ENCODE data around the gene ARL5C. TPM values are rescaled to one million over a fixed set of nuclear protein-coding genes. Genes with fewer than 3 reads are reported as not detected.

Gene ARL5C
- total RNA-seq, 1 donor from 2014 or later, result not detected

GRCh38 chr17:39204245-39204644 is 38.3 kb upstream of the ARL5C start:
- no peak overlapping the region for H3K27ac Mint-ChIP-seq
- peaks cover 65% of the 10 kb centered on the region for H3K4me1 Mint-ChIP-seq
- intact Hi-C loops (cut with micrococcal nuclease), result loop anchor here (10.0 kb wide), 1 partner anchor 421 kb away; the partner anchor contains the start of gene PPP1R1B
- H3K36me3 Mint-ChIP-seq (ENCODE audit: low read depth), result peaks cover 56% of the 10 kb centered on the region
- ChIA-PET POLR2A (interaction anchor here (0.6 to 4.1 kb wide), 2 partner anchors 41 to 397 kb away, joined by 10 to 59 read pairs; no protein-coding TSS in a partner anchor), CTCF (interaction anchor here (7.0 to 7.4 kb wide), 2 partner anchors 32 to 42 kb away, joined by 151 to 177 read pairs; no protein-coding TSS in a partner anchor)
- no peak for TF ChIP-seq CTCF (IDR thresholded peaks at IDR 0.05)
- no peak for ATAC-seq (ENCODE audit: low read depth)
- no peak for DNase-seq
- H3K9me3 Mint-ChIP-seq, result no peaks in the 10 kb centered on the region
- H3K27me3 Mint-ChIP-seq, result no peaks in the 10 kb centered on the region
- H3K4me3 Mint-ChIP-seq, result no peak overlapping the region

GRCh38 chr17:39200957-39201510 is 35.1 kb upstream of the ARL5C start:
- H3K27ac Mint-ChIP-seq, result peak overlapping the region; percentile 100

DNA sequence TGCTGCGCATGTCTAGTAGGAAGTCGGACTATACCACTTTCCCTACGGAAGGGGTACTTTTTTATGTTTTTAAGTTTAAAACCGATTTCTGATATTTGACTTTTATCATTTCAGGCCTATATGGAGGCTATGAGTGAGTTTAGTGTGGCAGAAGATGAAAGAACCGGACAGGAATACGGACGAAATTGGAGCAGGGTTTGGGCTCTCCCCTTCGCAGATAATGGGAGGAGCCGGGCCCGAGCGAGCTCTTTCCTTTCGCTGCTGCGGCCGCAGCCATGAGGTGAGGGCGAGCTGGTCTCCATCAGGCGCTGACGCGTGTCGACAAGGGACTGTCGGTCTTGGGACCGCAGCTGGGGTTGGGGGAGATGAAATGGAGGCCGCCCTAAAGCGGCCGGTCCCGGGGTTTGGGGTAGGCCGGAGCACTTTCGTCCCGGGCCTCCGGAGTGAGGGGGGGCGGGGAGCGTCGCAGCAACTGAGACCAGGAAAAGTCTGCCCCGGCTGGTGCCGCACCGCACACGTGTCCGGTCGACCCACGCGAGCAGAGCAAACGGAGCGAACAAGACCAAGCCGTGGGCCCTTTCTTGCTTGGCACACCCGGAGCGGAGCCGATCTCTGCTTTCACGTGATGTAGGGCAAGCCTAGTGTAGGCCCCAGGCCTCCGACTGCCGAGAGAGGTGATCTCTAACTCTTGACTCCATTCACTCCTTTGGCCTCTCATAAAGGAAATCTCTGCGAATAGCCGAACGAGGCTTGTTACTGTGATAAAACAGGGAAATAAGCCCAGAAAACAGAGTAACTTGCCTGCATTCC is 34.3 kb upstream of the ARL5C start, which contains the start of gene RPL19:
RPL19 (plus strand) TSS at position 214 of the 810 bp plus-strand sequence; CDS start at position 276, 62 bp downstream.
- Mint-ChIP-seq H3K4me1 (peaks cover 69% of the 10 kb centered on the region), H3K36me3 (ENCODE audit: low read depth) (peaks cover 54% of the 10 kb centered on the region), H3K4me3 (peak within 1 kb of the TSS; percentile 99), H3K27me3 (no peaks in the 10 kb centered on the region), H3K27ac (peak within 1 kb of the TSS; percentile 100), H3K9me3 (no peaks in the 10 kb centered on the region)
- POLR2A ChIA-PET, result interaction anchor here (0.6 to 3.2 kb wide), 37 partner anchors 9 to 1363 kb away, joined by 3 to 57 read pairs (median 5); partner anchors contain the start of genes ARL5C, CDK12, CWC25 and FBXL20
- TF ChIP-seq CTCF (IDR thresholded peaks at IDR 0.05), result no peak
- intact Hi-C loops (cut with micrococcal nuclease), result loop anchor here (1.0 to 10.0 kb wide), 6 partner anchors 9 to 448 kb away; partner anchors contain the start of genes FBXL20, PPP1R1B and PSMB3
- DNase-seq (peak; percentile 71), ATAC-seq (ENCODE audit: low read depth) (peak; percentile 80)
- CTCF ChIA-PET, result interaction anchor here (0.9 to 2.2 kb wide), 8 partner anchors 25 to 217 kb away, joined by 3 to 16 read pairs (median 5); no protein-coding TSS in a partner anchor

More at GRCh38 chr17:39200957-39201510, 35.1 kb upstream of the ARL5C start:
- H3K36me3 Mint-ChIP-seq (ENCODE audit: low read depth), result peaks cover 56% of the 10 kb centered on the region
- H3K4me1 Mint-ChIP-seq, result peaks cover 63% of the 10 kb centered on the region
- CTCF ChIA-PET, result interaction anchor here (1.8 kb wide), 1 partner anchor 43 kb away, joined by 8 read pairs; no protein-coding TSS in a partner anchor
- no peaks in the 10 kb centered on the region for H3K9me3 Mint-ChIP-seq
- H3K27me3 Mint-ChIP-seq, result no peaks in the 10 kb centered on the region
- DNase-seq (no peak), ATAC-seq (ENCODE audit: low read depth) (no peak)
- POLR2A ChIA-PET, result interaction anchor here (0.6 to 3.2 kb wide), 5 partner anchors 9 to 513 kb away, joined by 6 to 57 read pairs (median 18); no protein-coding TSS in a partner anchor
- intact Hi-C loops (cut with micrococcal nuclease), result loop anchor here (1.0 to 10.0 kb wide), 6 partner anchors 8 to 449 kb away; partner anchors contain the start of genes FBXL20, PPP1R1B and PSMB3
- H3K4me3 Mint-ChIP-seq, result peak overlapping the region; percentile 99
- no peak for TF ChIP-seq CTCF (IDR thresholded peaks at IDR 0.05)

DNA sequence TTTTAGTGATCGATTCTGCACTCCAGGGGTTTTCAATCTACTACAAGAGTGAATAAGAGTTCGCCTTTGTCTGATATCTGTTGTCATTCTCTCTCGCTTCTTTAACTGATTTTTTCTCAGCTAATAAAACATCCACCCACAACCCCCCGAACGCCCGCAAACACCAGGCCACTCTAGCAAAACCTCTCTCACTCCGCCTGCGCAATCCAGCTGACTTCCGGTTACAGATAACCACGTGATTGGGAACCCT is 33.8 kb upstream of the ARL5C start:
- POLR2A ChIA-PET, result interaction anchor here (0.6 to 3.2 kb wide), 39 partner anchors 9 to 1364 kb away, joined by 3 to 57 read pairs (median 5); partner anchors contain the start of genes ARL5C, CDK12, CWC25 and FBXL20
- intact Hi-C loops (cut with micrococcal nuclease), result loop anchor here (1.0 to 10.0 kb wide), 6 partner anchors 10 to 447 kb away; partner anchors contain the start of genes FBXL20, PPP1R1B and PSMB3
- peak overlapping the region; percentile 99 for H3K4me3 Mint-ChIP-seq

More for the DNA sequence above, 33.8 kb upstream of the ARL5C start:
- no peak for TF ChIP-seq CTCF (IDR thresholded peaks at IDR 0.05)
- no peaks in the 10 kb centered on the region for H3K9me3 Mint-ChIP-seq
- H3K4me1 Mint-ChIP-seq, result peaks cover 69% of the 10 kb centered on the region
- DNase-seq (peak; percentile 65), ATAC-seq (ENCODE audit: low read depth) (peak; percentile 65)
- CTCF ChIA-PET, result interaction anchor here (0.9 to 2.2 kb wide), 8 partner anchors 25 to 217 kb away, joined by 3 to 16 read pairs (median 5); no protein-coding TSS in a partner anchor
- peak overlapping the region; percentile 100 for H3K27ac Mint-ChIP-seq
- peaks cover 48% of the 10 kb centered on the region for H3K36me3 Mint-ChIP-seq (ENCODE audit: low read depth)
- no peaks in the 10 kb centered on the region for H3K27me3 Mint-ChIP-seq
